Gastrocnemius medialis (tissue), 4 donors: Measurements from ENCODE around the gene BPIFB2.

Experiments used
- POLR2A ChIP-seq, 2 donors: fragments of 450-650 bp; IDR thresholded peaks; one replicate each; pipeline ENCODE4 v1.6.1; 2017; ENCODE audit warnings: antibody characterized with exemption in 2 of 2, mild to moderate bottlenecking in 2 of 2, moderate library complexity in 2 of 2
- TF ChIP-seq, protein P1 (sequence below), 5 experiments: fragments of 450-650 bp in 3 of 5; fragments of 200-600 bp in 2 of 5; sonication (generic) in 2 of 5; IDR thresholded peaks in 4 of 5; conservative IDR thresholded peaks in 1 of 5; 1 replicate in 4 of 5; 2 replicates in 1 of 5; pipeline ENCODE4 v1.5.1; 2016 to 2019; ENCODE audit warnings: antibody characterized with exemption in 5 of 5, mild to moderate bottlenecking in 3 of 5, moderate library complexity in 3 of 5

DNA sequence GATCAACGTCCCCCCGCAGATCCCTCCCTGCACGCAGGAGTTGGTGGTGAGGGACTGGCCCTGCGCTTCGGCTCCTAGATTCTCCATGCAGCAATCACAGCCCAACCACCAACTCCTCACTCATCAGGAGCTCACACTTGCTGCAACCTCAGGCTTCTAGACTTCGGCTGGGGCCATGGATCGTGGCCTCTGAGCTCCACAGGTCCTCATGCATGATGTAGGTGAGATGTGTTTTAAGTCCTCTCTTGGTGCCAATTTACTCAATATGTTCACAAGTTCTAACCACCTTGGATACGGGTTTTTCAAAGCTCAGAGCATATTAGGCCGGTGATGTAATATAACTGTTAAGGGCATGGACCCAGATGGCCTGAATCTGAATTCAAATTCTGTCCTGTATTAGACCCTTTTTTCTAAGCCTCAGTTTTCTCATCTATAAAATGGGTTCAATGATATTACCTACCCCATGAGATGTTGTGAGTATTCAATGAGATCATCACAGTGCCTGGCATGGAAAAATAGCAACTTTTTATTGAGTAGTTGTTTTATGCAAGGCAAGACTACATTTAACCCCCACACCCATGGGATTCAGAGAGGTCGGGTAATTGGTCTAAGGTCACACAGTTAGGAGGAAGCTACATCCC is 34.3 kb upstream of the BPIFB2 start:
- TF ChIP-seq, protein P1, sequence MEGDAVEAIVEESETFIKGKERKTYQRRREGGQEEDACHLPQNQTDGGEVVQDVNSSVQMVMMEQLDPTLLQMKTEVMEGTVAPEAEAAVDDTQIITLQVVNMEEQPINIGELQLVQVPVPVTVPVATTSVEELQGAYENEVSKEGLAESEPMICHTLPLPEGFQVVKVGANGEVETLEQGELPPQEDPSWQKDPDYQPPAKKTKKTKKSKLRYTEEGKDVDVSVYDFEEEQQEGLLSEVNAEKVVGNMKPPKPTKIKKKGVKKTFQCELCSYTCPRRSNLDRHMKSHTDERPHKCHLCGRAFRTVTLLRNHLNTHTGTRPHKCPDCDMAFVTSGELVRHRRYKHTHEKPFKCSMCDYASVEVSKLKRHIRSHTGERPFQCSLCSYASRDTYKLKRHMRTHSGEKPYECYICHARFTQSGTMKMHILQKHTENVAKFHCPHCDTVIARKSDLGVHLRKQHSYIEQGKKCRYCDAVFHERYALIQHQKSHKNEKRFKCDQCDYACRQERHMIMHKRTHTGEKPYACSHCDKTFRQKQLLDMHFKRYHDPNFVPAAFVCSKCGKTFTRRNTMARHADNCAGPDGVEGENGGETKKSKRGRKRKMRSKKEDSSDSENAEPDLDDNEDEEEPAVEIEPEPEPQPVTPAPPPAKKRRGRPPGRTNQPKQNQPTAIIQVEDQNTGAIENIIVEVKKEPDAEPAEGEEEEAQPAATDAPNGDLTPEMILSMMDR (IDR thresholded peaks at IDR 0.05 in 4 of 5, conservative IDR thresholded peaks at IDR 0.05 in 1 of 5), result no peak
- TF ChIP-seq POLR2A (IDR thresholded peaks at IDR 0.05), result no peak
